ENCODE data around the gene ADGRA1.
"Not testable (repeated sequence)": the region's sequence is repeated elsewhere in the genome, so short reads cannot be mapped to it uniquely, and the experiment has no call there.

Gene ADGRA1
- 0 to 0.09 (median 0) reads per million in 18 experiments for total RNA-seq

GRCh38 chr10:133087679-133088178, at the start of gene ADGRA1:
Gene ADGRA1 (plus strand): TSS chr10:133087924. CDS start chr10:133088910, 986 bp downstream.
- DNase-seq: no peak

GRCh38 chr10:133038036-133038823, 49.5 kb upstream of the ADGRA1 start:
- DNase-seq: no peak

GRCh38 chr10:133039107-133039802, 48.5 kb upstream of the ADGRA1 start:
- DNase-seq: no peak

- DNase-seq: no peak
Measured at GRCh38 chr10:133039803-133040165, 47.9 kb upstream of the ADGRA1 start.

GRCh38 chr10:133040198-133040597, 47.5 kb upstream of the ADGRA1 start:
- DNase-seq: no peak

- DNase-seq: no peak
Measured at GRCh38 chr10:133041101-133041500, 46.6 kb upstream of the ADGRA1 start.

- DNase-seq: no peak
Measured at GRCh38 chr10:133042061-133042460, 45.7 kb upstream of the ADGRA1 start.

- DNase-seq: no peak
Measured at GRCh38 chr10:133042816-133043215, 44.9 kb upstream of the ADGRA1 start.

- DNase-seq: no peak
Measured at GRCh38 chr10:133043541-133044225, 44.0 kb upstream of the ADGRA1 start.

- no peak for DNase-seq
Measured at GRCh38 chr10:133044401-133044811, 43.3 kb upstream of the ADGRA1 start.

- no peak for DNase-seq
Measured at GRCh38 chr10:133045556-133046389, 42.0 kb upstream of the ADGRA1 start.

- no peak for DNase-seq
Measured at GRCh38 chr10:133046390-133046765, 41.3 kb upstream of the ADGRA1 start.

- no peak for DNase-seq
Measured at GRCh38 chr10:133047526-133048123, 40.1 kb upstream of the ADGRA1 start.

GRCh38 chr10:133048266-133048665, 39.5 kb upstream of the ADGRA1 start:
- DNase-seq: no peak

GRCh38 chr10:133048926-133049325, 38.8 kb upstream of the ADGRA1 start:
- no peak for DNase-seq

GRCh38 chr10:133049639-133050038, 38.1 kb upstream of the ADGRA1 start:
- DNase-seq: no peak

GRCh38 chr10:133050371-133050770, 37.4 kb upstream of the ADGRA1 start:
- no peak for DNase-seq

GRCh38 chr10:133052076-133052475, 35.6 kb upstream of the ADGRA1 start:
- DNase-seq: no peak

GRCh38 chr10:133053527-133054133, 34.1 kb upstream of the ADGRA1 start:
- DNase-seq: not testable (repeated sequence)

- DNase-seq: no peak
Measured at GRCh38 chr10:133055470-133055869, 32.3 kb upstream of the ADGRA1 start.

GRCh38 chr10:133056001-133056400, 31.7 kb upstream of the ADGRA1 start:
- DNase-seq: no peak

Data from inflammatory macrophage (primary cell).